Loucy (cell line): ENCODE results near the gene TXNRD2.

Experiments used
- CTCF ChIP-seq: fragments of 200-600 bp; sonication (generic); conservative IDR thresholded peaks from 2 replicates; pipeline ENCODE4 v1.5.1; 2014; ENCODE audit warnings: mild to moderate bottlenecking, antibody characterized with exemption, low read length
- EZH2phosphoT487 ChIP-seq: fragments of 200-600 bp; IDR thresholded peaks from 2 replicates; pipeline ENCODE4 v1.6.1; 2018; ENCODE audit warnings: antibody characterized with exemption, mild to moderate bottlenecking, moderate library complexity, borderline replicate concordance

- TF ChIP-seq CTCF: no peak
- TF ChIP-seq EZH2phosphoT487: no peak
Measured at GRCh38 chr22:19840955-19841640, 100.5 kb downstream of the TXNRD2 start.
